ENCODE results near the gene TNFSF9. TPM values are rescaled to one million over a fixed set of nuclear protein-coding genes. Genes with fewer than 3 reads are reported as not detected.
"Not testable (repeated sequence)": the region's sequence is repeated elsewhere in the genome, so short reads cannot be mapped to it uniquely, and the experiment has no call there.

Gene TNFSF9
- total RNA-seq, 2 donors from 2014 or later, result 1.6 to 2.7 TPM

DNA sequence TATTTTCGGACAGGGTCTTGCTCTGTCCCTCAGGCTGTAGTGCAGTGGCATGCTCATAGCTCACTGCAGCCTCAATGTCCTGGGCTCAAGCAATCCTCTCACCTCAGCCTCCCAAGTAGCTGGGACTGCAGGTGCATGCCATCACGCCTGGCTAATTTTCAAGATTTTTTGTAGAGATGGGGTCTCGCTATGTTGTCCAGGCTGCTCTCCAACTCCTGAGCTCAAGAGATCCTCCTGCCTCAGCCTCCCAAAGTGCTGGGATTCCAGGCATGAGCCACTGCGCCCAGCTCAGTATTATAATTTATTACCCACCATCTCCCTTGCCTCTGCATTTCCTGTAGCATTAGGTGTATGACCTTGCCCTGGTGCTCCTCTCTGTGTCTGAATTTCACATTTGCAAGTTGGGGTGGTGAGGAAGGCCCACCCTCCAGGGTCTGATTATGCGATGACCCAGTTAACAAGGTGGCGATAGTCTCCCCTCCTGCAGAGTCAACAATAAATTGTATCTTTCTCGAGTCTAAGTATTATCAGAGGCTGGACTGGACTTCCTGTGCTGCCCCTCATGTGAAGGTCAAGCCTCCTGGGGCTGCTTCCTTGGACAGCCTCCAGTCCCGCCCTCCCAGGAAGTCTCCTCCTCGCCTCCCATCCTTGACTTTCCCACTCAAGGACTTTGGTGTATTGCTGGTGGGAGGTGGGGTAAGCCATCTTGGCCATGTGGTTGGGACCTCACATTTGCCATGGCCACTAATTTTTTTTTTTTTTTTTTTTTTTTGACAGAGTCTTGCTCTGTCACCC is 27.2 kb upstream of the TNFSF9 start:
- intact Hi-C loops (cut with DNase I, micrococcal nuclease), result no loop called here
- ATAC-seq (no peak), DNase-seq (no peak)

DNA sequence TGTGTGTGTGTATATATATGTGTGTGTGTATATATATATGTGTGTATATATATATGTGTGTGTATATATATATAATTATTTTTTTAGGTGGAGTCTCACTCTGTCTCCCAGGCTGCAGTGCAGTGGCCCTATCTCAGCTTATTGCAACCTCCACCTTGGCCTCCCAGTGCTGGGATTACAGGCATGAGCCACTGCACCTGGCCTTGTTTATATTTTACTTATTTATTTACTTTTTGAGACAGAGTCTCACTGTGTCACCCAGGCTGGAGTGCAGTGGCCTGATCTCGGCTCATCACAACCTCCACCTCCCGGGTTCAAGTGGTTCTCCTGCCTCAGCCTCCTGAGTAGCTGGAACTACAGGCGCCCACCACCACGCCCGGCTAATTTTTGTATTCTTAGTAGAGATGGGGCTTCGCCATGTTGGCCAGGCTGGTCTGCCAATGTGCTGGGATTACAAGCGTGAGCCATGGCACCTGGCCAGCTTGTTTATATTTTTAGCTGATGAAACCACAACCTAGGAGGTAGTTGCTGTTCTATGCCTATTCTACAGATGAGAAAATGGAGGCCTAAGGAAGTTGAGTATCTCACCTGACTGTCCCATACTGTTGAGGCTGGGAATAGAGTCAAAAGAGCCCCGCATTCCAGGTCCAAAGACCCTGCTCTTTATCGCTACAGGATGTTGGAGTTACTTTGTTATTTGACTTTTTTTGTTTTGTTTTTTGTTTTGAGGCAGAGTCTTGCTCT is 22.6 kb upstream of the TNFSF9 start:
- intact Hi-C loops (cut with DNase I, micrococcal nuclease); ATAC-seq; DNase-seq: not testable (repeated sequence)

DNA sequence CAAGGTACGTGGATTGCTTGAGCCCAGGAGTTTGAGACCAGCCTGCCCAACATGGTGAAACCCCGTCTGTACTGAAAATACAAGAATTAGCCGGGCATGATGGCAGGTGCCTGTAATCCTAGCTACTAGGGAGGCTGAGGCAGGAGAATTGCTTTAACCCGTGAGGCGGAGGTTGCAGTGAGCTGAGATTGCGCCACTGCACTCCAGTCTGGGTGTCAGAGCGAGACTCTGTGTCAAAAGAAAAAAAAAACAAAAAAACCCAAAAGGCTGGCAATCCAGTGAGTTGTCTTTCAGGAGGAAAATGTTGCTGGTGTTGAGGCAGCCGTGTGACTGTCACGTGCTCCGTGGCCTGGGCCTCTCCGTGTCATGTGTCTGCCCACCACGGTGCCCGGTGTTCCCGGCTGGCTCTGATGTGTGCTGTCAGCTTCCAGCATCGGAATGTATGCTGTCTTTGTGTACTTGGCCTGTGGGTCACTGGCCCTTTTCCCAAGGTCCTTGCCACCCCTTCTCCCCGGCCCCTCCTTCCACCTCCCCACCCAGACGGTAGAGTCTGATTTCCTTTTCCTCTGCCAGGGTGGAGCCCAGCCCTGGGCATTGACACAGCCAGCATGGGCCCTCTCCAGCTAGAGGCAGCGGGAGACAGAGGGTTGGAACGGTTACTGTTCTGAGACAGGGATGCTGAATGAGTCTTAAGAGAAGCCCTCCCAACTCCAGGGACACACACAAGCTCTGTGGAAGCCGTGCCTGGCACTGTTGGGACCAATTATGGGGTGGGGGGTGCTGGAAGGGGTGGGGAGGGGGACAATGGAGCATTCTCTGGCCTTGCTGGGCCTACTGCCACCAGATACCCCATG is 21.5 kb upstream of the TNFSF9 start:
- intact Hi-C loops (cut with DNase I, micrococcal nuclease), result no loop called here
- no peak for DNase-seq
- peak; percentile 54 for ATAC-seq

DNA sequence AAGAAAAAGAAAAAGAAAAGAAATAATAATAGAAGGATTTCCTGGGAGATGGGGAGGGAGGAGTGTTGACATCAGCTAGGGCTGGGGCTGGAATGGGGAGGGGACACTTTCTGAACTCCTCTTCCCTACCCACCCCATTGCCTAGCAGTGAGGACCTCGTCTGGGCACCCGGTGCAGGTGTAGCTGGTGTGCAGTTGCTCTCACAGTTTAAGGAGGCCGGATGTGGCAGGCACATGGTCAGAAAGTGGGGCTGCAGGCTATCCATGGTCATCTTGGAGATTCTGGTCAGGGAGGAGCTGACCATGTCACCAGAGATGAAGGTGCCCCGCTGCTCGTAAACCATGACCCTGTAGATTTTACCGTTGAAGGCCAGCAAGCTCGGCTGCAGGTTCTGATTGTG is 20.2 kb upstream of the TNFSF9 start:
- DNase-seq (no peak), ATAC-seq (no peak)
- intact Hi-C loops (cut with DNase I, micrococcal nuclease), result no loop called here

DNA sequence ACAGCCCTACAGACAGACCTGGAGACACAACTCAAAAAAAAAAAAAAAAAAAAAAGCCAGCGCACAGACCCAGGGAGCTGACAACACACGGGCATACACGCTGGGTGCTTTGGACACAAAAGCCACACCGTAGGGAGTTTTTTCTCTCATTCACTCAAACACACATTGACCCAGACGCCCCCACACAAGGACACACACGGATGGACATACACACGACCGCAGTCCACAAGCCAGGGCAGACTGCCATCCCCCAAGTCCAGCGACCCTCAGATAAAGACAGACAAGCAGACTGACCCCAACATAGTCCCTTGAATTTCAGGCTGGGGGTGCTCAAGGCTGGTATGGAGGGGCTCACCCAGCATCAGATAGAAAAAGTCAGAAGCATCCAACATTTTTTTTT is 16.7 kb upstream of the TNFSF9 start:
- ATAC-seq (no peak), DNase-seq (no peak)
- intact Hi-C loops (cut with DNase I, micrococcal nuclease), result no loop called here

DNA sequence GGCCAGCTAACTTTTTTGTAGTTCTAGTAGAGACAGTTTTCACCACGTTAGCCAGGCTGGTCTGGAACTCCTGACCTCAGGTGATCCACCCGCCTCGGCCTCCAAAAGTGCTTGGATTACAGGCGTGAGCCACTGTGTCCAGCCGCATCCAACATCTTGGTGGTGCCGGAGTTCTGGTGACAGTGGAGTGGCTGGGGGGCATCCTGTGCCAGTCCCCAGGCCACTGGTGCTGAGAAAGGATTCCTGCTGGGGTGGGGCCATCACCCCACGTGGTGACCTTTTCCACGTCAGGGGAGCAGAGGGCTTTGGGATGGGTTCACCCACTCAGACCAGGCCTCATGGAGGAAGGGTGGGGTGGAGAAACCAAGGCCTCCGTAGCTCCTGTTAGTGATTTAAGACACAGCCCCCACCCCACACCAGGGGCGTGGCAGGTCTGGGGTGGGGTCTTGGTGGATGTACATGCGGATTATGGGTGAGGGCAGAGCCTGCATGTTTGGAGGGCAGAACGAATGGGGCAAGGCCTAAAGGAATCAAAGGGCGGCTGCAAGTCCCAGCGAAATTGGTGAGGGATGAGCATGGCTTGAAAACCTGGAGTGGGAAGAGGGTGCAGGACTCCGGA is 15.8 kb upstream of the TNFSF9 start:
- intact Hi-C loops (cut with DNase I, micrococcal nuclease), result loop anchor here in 1 of 2 donors (5.0 kb wide), 1 partner anchor 117 kb away; no protein-coding TSS in a partner anchor
- DNase-seq, result no peak
- ATAC-seq, result no peak

DNA sequence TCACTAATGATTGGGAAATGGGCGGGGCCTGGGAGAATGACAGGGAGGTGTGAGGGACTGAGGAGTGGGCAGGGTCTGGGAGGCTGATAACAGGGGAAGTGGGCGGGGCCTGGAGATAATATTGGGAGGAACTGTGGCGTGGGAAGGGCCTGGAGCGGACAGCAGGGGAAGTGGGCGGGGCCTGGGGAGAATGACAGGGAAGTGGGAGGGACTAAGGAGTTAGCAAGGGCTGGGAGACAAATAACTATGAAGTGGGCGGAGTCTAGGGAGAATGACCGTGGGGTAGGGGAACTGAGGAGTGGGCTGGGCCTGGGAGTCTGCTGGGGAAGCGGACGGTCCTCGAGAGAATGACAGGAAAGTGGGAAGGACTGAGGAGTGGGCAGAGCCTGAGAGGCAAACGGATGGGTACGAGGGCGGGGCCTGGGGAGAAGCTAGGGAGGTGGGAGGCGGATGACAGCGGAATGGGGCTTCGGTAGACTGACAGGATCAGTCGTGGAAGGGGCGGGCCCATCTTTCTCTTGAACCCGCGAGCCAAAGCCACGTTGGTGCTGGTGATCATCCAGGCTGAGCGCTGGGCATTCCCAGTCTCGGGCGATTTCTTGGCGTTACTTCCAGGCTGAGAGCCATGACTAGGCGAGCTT is 14.7 kb upstream of the TNFSF9 start:
- intact Hi-C loops (cut with DNase I, micrococcal nuclease), result loop anchor here (2.0 to 5.0 kb wide), 2 partner anchors 116 to 347 kb away; no protein-coding TSS in a partner anchor
- DNase-seq, result peak; percentile 97 to 98

DNA sequence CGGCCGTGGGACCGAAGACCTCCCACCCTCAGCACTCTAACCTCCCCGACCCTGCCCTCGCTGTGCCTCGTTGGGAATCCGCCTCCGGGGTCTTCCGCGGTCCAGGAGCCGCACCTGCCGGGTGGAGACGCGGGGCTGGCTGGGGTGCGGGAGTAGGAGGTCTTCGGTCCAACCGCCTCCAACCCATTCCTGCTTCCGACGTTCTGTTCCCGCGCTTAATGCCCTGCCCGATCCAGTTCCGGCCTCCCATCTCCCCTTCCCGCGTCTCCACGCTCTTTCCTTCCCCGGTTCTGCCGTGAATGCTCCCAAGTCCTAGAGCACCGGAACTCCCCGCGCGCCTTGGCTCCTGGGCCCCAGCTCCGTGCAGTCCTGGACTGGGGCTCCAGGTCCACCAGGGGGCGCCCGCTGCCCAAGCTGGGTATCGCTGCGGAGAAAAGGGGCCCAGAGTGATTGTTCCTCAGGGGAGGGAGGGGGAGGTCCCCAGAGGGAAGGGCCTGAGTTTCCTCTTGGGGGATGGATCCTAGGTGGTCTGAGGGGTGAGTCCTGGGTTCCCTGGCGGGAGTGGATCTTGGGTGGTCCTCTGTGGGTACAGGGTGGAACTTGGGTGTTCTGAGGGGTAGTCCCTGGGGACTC is 14.1 kb upstream of the TNFSF9 start:
- ATAC-seq (peak; percentile 82), DNase-seq (peak; percentile 85 to 97)
- intact Hi-C loops (cut with DNase I, micrococcal nuclease), result loop anchor here (2.0 to 5.0 kb wide), 2 partner anchors 116 to 346 kb away; no protein-coding TSS in a partner anchor

More for the DNA sequence above, 14.7 kb upstream of the TNFSF9 start:
- ATAC-seq, result peak; percentile 93

DNA sequence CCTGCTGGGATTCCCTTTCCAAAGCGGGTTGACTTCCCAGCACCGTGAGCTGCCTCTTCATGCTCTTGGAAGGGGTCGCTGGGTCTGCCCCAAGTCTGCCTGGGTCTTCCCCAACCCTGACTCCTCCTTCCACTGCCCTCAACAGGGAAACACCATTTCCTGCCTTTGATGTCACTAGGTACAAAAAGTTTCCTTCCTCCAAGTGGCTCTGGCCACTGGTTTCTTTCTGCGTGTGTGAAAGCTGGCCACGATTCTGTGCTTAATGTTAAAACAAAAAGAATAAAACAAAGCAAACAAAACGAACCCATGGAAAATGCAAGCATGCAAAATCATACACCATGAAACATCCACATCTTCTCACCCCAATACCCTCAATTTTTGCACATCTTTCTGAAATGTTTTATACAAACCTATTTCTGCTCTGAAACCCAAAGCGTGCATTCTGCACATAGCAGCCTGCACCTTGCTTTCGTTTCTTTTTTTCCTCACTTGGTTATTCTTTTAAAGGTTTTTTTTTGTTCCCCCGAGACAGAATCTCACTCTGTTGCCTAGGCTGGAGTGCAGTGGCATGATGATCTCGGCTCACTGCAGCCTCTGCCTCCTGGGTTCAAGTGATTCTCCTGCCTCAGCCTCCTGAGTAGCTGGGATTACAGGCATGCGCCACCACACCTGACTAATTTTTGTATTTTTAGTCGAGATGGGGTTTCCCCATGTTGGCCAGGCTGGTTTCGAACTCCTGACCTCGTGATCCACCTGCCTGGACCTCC is 12.5 kb upstream of the TNFSF9 start:
- ATAC-seq (no peak), DNase-seq (no peak)
- intact Hi-C loops (cut with DNase I, micrococcal nuclease), result loop anchor here in 1 of 2 donors (5.0 kb wide), 1 partner anchor 114 kb away; no protein-coding TSS in a partner anchor

DNA sequence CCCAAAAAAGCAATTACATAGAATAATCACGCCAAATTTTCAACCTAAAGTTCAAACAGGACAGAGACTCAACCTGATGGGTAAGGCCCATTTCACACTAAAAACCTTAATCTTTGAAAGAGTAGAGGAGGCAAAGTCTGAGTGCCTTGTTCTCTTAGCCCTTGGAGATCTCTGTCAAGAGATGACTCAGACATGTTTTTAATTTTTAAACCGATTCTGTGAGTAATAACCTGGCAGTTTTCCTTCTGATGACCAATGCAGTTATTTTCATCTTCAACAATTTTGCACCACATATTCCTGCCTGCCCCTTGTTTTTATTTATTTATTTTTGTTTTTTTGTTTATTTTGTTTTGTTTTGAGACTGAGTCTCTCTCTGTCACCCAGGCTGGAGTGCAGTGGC is 11.5 kb upstream of the TNFSF9 start:
- no peak for DNase-seq
- intact Hi-C loops (cut with DNase I, micrococcal nuclease), result loop anchor here in 1 of 2 donors (5.0 kb wide), 1 partner anchor 113 kb away; no protein-coding TSS in a partner anchor
- ATAC-seq, result no peak

DNA sequence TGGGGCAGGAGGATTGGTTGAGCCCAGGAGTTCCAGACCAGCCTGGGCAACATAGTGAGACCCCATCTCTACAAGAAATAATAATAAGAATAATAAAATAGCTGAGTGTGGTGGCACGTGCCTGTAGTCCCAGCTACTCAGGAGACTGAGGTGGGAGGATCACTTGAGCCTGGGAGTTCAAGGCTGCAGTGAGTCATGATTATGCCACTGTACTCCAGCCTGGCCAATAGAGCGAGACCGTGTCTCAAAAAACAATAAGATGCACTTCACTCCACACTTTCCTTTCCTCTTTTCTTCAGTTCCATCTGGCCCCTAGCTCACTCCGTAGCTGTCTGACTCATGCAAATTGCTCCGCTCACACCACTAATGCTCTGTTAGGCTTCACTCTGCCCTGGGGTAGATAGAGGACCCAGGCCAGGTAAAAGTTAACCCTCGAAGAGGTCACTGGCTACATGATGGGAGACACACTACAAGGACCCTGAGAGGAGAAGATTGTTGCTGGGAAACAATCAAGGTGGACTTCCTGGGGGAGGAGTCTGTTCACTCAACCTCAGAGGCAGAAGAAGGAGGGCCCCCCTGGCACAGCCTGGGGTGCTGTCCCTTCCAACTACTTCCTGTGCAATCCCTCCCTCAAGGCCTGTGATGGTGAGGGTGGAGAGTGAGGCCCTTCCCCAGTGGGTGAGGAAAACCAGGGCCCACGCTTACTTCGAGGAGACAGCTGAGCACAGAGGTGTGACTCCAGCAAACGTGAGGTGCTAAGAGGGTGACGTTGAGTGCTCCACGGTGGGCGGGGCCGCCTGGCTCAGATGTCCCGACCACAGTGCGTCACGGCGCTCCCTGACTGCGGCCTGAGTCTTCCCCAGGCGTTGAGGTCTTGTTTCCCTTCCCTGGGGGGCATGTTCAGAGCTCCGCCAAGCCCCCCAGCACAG is 8.8 kb upstream of the TNFSF9 start:
- DNase-seq, result peak in 1 of 2 donors; percentile 59
- ATAC-seq, result no peak
- intact Hi-C loops (cut with DNase I, micrococcal nuclease), result no loop called here

DNA sequence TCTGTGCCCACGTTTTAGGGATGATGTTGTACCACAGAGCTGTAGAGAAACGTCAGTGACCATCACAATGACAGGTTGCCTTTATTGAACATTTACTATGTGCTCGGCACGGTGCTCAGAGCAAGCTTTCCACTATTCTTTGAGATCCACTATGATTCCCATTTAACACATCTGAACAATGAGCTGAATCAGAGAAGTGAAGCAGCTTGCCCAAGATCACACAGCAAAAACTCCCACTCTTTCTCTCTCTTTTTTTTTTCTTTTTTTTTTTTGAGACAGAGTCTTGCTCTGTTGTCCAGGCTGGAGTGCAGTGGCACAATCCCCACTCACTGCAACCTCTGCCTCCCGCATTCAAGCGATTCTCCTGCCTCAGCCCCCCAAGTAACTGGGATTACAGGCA is 8.1 kb upstream of the TNFSF9 start:
- DNase-seq (no peak), ATAC-seq (no peak)
- intact Hi-C loops (cut with DNase I, micrococcal nuclease), result no loop called here

DNA sequence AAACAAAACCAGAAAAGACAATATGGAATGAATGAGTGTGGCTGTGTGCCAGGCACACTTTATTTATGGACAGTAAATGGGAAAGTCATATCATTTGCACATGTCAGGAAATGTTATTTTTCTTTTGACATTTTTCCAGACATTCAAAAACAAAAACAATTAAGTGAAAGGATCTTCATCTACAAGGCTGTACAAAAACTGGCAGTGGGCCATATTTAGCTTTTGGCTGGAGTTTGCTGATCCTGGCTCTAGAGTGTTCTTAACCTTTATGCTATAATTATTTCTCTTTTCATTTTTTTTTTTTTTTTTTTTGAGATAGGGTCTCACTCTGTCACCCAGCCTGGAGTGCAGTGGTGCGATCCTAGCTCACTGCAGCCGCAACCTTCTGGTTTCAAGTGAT is 6.5 kb upstream of the TNFSF9 start:
- ATAC-seq, result no peak
- intact Hi-C loops (cut with DNase I, micrococcal nuclease), result no loop called here
- no peak for DNase-seq

DNA sequence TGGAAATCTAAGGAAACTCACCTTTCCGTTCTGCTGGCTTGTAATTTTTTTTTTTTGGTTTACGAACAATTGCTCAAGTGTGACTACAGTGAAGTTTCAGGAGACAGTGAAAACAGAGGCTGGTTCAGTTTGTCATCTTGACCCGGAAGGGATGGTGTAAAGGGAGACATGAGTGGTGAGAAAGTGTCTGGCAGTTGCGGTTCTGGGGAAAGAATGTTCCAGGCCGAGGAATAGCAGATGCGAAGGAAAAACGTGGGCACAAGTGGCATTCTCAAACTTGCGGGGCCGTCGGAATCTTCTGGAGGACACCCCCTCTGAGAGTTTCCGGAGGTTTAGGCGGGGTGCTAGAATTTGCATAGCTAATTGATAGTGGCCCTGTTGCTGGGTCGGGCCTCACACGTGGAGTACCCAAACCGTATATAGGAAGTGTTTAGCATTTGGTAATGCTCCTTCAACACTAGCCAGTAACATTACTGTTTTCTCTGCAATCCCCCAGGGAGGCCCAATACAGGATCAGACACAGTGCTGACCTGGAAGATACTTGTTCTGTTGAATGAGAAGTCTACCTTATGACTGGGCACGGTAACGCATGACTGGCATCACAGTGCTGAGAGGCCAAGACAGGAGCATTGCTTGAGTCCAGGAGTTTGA is 2.8 kb upstream of the TNFSF9 start:
- intact Hi-C loops (cut with DNase I, micrococcal nuclease), result no loop called here
- DNase-seq, result no peak
- ATAC-seq, result no peak

DNA sequence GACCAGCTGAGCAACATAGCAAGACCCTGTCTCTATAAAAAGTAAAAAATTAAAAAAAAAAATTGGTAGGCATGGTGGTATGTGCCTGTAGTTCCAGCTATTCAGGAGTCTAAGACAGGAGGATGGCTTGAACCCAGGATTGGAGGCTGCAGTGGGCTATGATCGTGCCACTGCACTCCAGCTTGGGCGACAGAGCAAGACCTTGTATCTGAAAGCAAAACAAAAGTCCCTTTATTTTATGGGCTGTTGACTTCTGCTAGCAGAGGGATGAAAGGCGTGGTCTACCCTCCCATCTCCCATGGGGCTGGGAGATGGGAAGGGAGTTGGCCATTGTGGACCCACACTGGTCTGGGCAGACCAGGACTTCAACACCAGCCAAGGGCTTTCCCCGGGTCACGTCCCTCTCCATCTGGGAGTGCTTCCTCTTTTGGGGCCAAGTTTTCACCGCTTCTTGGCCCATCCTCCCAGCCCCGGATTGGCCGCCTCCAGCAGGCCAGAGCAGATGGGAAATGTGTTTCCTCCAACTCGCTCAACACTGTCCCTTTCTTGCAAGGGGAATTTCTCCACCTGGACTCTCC is 2.2 kb upstream of the TNFSF9 start:
- intact Hi-C loops (cut with DNase I, micrococcal nuclease), result no loop called here
- DNase-seq (peak; percentile 30 to 51), ATAC-seq (peak; percentile 21)

Measured in left colon (tissue), 2 donors.